GM18526 (cell line): ENCODE data around the gene MMP15.

Source experiments
- POLR2A ChIP-seq: IDR thresholded peaks from 3 replicates; pipeline ENCODE4 v1.6.1; 2011; ENCODE audit not compliant: insufficient read length; ENCODE audit errors: extremely low read depth

MMP15 gene

GRCh38 chr16:58001781-58002415 lies 23.7 kb upstream of the MMP15 start:
- no peak for TF ChIP-seq POLR2A

GRCh38 chr16:58002416-58002800 lies 23.1 kb upstream of the MMP15 start:
- no peak for TF ChIP-seq POLR2A

GRCh38 chr16:58002936-58003335 lies 22.6 kb upstream of the MMP15 start:
- TF ChIP-seq POLR2A, result no peak

GRCh38 chr16:58009856-58010416 lies 15.6 kb upstream of the MMP15 start:
- no peak for TF ChIP-seq POLR2A

- no peak for TF ChIP-seq POLR2A
Measured at GRCh38 chr16:58010886-58011285, 14.7 kb upstream of the MMP15 start.

- TF ChIP-seq POLR2A, result no peak
Measured at GRCh38 chr16:58011652-58012051, 13.9 kb upstream of the MMP15 start.

- TF ChIP-seq POLR2A, result no peak
Measured at GRCh38 chr16:58012481-58012880, 13.1 kb upstream of the MMP15 start.

GRCh38 chr16:58013201-58013956 lies 12.2 kb upstream of the MMP15 start:
- no peak for TF ChIP-seq POLR2A

- no peak for TF ChIP-seq POLR2A
Measured at GRCh38 chr16:58016840-58017446, 8.6 kb upstream of the MMP15 start.

GRCh38 chr16:58018803-58019202 lies 6.8 kb upstream of the MMP15 start:
- TF ChIP-seq POLR2A, result no peak

- no peak for TF ChIP-seq POLR2A
Measured at GRCh38 chr16:58019866-58020538, 5.6 kb upstream of the MMP15 start.

GRCh38 chr16:58020628-58021521 lies 4.7 kb upstream of the MMP15 start:
- TF ChIP-seq POLR2A, result no peak

GRCh38 chr16:58021661-58022551 lies 3.6 kb upstream of the MMP15 start:
- TF ChIP-seq POLR2A, result no peak

- no peak for TF ChIP-seq POLR2A
Measured at GRCh38 chr16:58022601-58023371, 2.8 kb upstream of the MMP15 start.
